Esophagus (tissue), 2 donors: ENCODE data around the gene NELFB. TPM values are rescaled to one million over a fixed set of nuclear protein-coding genes. Genes with fewer than 3 reads are reported as not detected.
A peak's percentile ranks its signal among the peaks of the same experiment; 100 is the strongest.
"Not testable (repeated sequence)": the region's sequence is repeated elsewhere in the genome, so short reads cannot be mapped to it uniquely, and the experiment has no call there.

Source experiments
- H3K27ac ChIP-seq, 2 donors: one replicate each; pipeline ENCODE4 v1.5.1; 2013; ENCODE audit warnings: low read depth in 2 of 2, mild to moderate bottlenecking in 2 of 2, inconsistent platforms in 1 of 2, low read length in 1 of 2, moderate library complexity in 1 of 2
- H3K27me3 ChIP-seq, 2 donors: one replicate each; pipeline ENCODE4 v1.6.1; 2013; ENCODE audit warnings: low read length in 2 of 2, control low read depth in 1 of 2, mild to moderate bottlenecking in 1 of 2; ENCODE audit not compliant: insufficient read depth in 2 of 2, control insufficient read depth in 1 of 2
- H3K36me3 ChIP-seq, 2 donors: one replicate each; pipeline ENCODE4 v1.6.1; 2013; ENCODE audit warnings: low read length in 1 of 2; ENCODE audit not compliant: control insufficient read depth in 2 of 2, insufficient read depth in 2 of 2
- H3K4me1 ChIP-seq, 2 donors: one replicate each; pipeline ENCODE4 v1.6.1; 2013; ENCODE audit warnings: low read length in 1 of 2; ENCODE audit not compliant: control insufficient read depth in 2 of 2, insufficient read depth in 2 of 2
- H3K4me3 ChIP-seq, 2 donors: one replicate each; pipeline ENCODE4 v1.5.1; 2013; ENCODE audit warnings: low read length in 2 of 2, mild to moderate bottlenecking in 2 of 2, low read depth in 1 of 2, moderate library complexity in 1 of 2
- H3K9me3 ChIP-seq, 2 donors: one replicate each; pipeline ENCODE4 v1.6.1; 2013; ENCODE audit warnings: mild to moderate bottlenecking in 2 of 2, low read depth in 1 of 2, low read length in 1 of 2, moderate library complexity in 1 of 2; ENCODE audit not compliant: control insufficient read depth in 2 of 2, insufficient read depth in 1 of 2
- WGBS, 2 donors: extraction: QIAGEN DNeasy Blood & Tissue Kit; methylation state at CpG; one replicate each; pipeline ENCODE4 v1.1.7; 2013; 5-methylcytosine and 5-hydroxymethylcytosine counted together
- polyA plus RNA-seq, 2 donors: library from polyadenylated mRNA; stranded (reverse); fragments of 200-250 nt; gene quantifications; one replicate each; pipeline ENCODE4 v1.2.3, GENCODE V29; 2013
- donor health status: healthy with polysubstance abuse.
- donor health status: Bipolar disorder and iron deficiency.

Gene NELFB
- polyA plus RNA-seq, 2 donors = 31.7 to 34.7 TPM

GRCh38 chr9:137241490-137242268, 13.4 kb upstream of the NELFB start:
- H3K4me3 ChIP-seq = peak overlapping the region; percentile 76 to 85
- H3K36me3 ChIP-seq = peaks cover 0 to 18% of the 10 kb centered on the region in 2 donors
- H3K4me1 ChIP-seq = peaks cover 3 to 39% of the 10 kb centered on the region in 2 donors
- H3K27me3 ChIP-seq = no peaks in the 10 kb centered on the region
- H3K9me3 ChIP-seq = no peaks in the 10 kb centered on the region
- 1 to 2% methylated on average over 45 to 83 of the region's 83 CpGs for WGBS, 2 donors
- H3K27ac ChIP-seq = peak overlapping the region; percentile 98 to 100

- Histone ChIP-seq H3K4me1 (peaks cover 3 to 35% of the 10 kb centered on the region in 2 donors), H3K4me3 (peak overlapping the region; percentile 76 to 85), H3K27ac (peak overlapping the region; percentile 98 to 100), H3K27me3 (no peaks in the 10 kb centered on the region), H3K9me3 (no peaks in the 10 kb centered on the region), H3K36me3 (peaks cover 0 to 18% of the 10 kb centered on the region in 2 donors)
- WGBS, 2 donors = 63 to 64% methylated on average over 36 of the region's 36 CpGs
Measured at GRCh38 chr9:137242269-137243203, 12.6 kb upstream of the NELFB start.

GRCh38 chr9:137243266-137243625, 11.9 kb upstream of the NELFB start:
- Histone ChIP-seq H3K4me1 (peaks cover 2 to 32% of the 10 kb centered on the region in 2 donors), H3K36me3 (peaks cover 0 to 18% of the 10 kb centered on the region in 2 donors)
- not testable (repeated sequence) for H3K27ac ChIP-seq, H3K9me3 ChIP-seq, H3K4me3 ChIP-seq, H3K27me3 ChIP-seq
- WGBS, 2 donors = 85% methylated on average over 17 to 18 of the region's 18 CpGs

GRCh38 chr9:137243626-137244485, 11.3 kb upstream of the NELFB start:
- Histone ChIP-seq H3K4me3 (no peak overlapping the region), H3K36me3 (peaks cover 0 to 18% of the 10 kb centered on the region in 2 donors), H3K9me3 (no peaks in the 10 kb centered on the region), H3K27me3 (no peaks in the 10 kb centered on the region), H3K4me1 (peaks cover 0 to 30% of the 10 kb centered on the region in 2 donors), H3K27ac (peak overlapping the region in 1 of 2 donors; percentile 59)
- WGBS, 2 donors = 53 to 62% methylated on average over 15 of the region's 15 CpGs

- 44 to 61% methylated on average over 36 of the region's 36 CpGs for WGBS, 2 donors
- Histone ChIP-seq H3K9me3 (no peaks in the 10 kb centered on the region), H3K4me3 (no peak overlapping the region), H3K36me3 (peaks cover 0 to 18% of the 10 kb centered on the region in 2 donors), H3K4me1 (peaks cover 0 to 28% of the 10 kb centered on the region in 2 donors), H3K27me3 (no peaks in the 10 kb centered on the region), H3K27ac (peak overlapping the region in 1 of 2 donors; percentile 59)
Measured at GRCh38 chr9:137244486-137245449, 10.4 kb upstream of the NELFB start.

- H3K27me3 ChIP-seq = no peaks in the 10 kb centered on the region
- WGBS, 2 donors = 80 to 84% methylated on average over 25 of the region's 25 CpGs
- H3K9me3 ChIP-seq = no peaks in the 10 kb centered on the region
- H3K27ac ChIP-seq = no peak overlapping the region
- peaks cover 0 to 18% of the 10 kb centered on the region in 2 donors for H3K36me3 ChIP-seq
- peaks cover under 1 to 28% of the 10 kb centered on the region in 2 donors for H3K4me1 ChIP-seq
- no peak overlapping the region for H3K4me3 ChIP-seq
Measured at GRCh38 chr9:137245450-137246421, 9.4 kb upstream of the NELFB start.

- no peak overlapping the region for H3K27ac ChIP-seq
- peaks cover 2 to 27% of the 10 kb centered on the region in 2 donors for H3K4me1 ChIP-seq
- H3K36me3 ChIP-seq = peaks cover 0 to 17% of the 10 kb centered on the region in 2 donors
- no peak overlapping the region for H3K4me3 ChIP-seq
- no peaks in the 10 kb centered on the region for H3K27me3 ChIP-seq
- WGBS, 2 donors = 76 to 86% methylated on average over 20 of the region's 20 CpGs
- H3K9me3 ChIP-seq = no peaks in the 10 kb centered on the region
Measured at GRCh38 chr9:137247135-137247915, 7.8 kb upstream of the NELFB start.
